Adrenal gland (tissue), 12 donors: ENCODE data around the gene PPFIA1. TPM values are rescaled to one million over a fixed set of nuclear protein-coding genes. Genes with fewer than 3 reads are reported as not detected.

Experiments used
- DNase-seq, 7 donors: peaks; one replicate each; pipeline ENCODE4 v3.0.0-alpha.2; 2019 to 2020
- H3K27ac ChIP-seq, 5 donors: fragments of 200-600 bp; sonication (generic) in 4 of 5; 1 replicate in 3 of 5; 2 replicates in 2 of 5; pipeline versions ENCODE4 v1.5.1 to v1.8.0; 2016 to 2020; ENCODE audit warnings: mild to moderate bottlenecking in 1 of 5
- H3K27me3 ChIP-seq: fragments of 200-600 bp; 2 replicates; pipeline ENCODE4 v1.8.0; 2021
- H3K36me3 ChIP-seq, 2 donors: fragments of 200-600 bp; replicated peaks in 1 of 2; 1 replicate in 1 of 2; 2 replicates in 1 of 2; pipeline versions ENCODE4 v1.5.1 to v1.8.0; 2018 to 2022
- H3K4me1 ChIP-seq, 2 donors: fragments of 200-600 bp; replicated peaks in 1 of 2; 1 replicate in 1 of 2; 2 replicates in 1 of 2; pipeline versions ENCODE4 v1.5.1 to v1.8.0; 2018 to 2021
- H3K4me3 ChIP-seq, 4 donors: fragments of 200-600 bp; sonication (generic) in 3 of 4; one replicate each; pipeline ENCODE4 v1.5.1; 2016 to 2018
- H3K9me3 ChIP-seq, 3 donors: fragments of 200-600 bp; sonication (generic) in 1 of 3; replicated peaks in 1 of 3; 1 replicate in 2 of 3; 2 replicates in 1 of 3; pipeline versions ENCODE4 v1.5.1 to v1.8.0; 2016 to 2021
- POLR2A ChIP-seq, 2 donors: fragments of 450-650 bp; IDR thresholded peaks; one replicate each; pipeline ENCODE4 v1.6.1; 2017; ENCODE audit warnings: antibody characterized with exemption in 2 of 2, mild to moderate bottlenecking in 2 of 2, moderate library complexity in 1 of 2
- WGBS, 4 donors: extraction: QIAGEN DNeasy Blood & Tissue Kit in 2 of 4; methylation state at CpG; one replicate each; pipeline versions ENCODE4 v1.1.5 to v1.1.7; 2013 to 2017; 5-methylcytosine and 5-hydroxymethylcytosine counted together
- intact Hi-C, 2 donors: fragments of 100-400 bp; cut with DNase I; formaldehyde crosslinking; loops; one replicate each; pipeline versions ENCODE4 v1.14.1 to v1.15.0; 2022 to 2023
- polyA plus RNA-seq, 3 donors: library from polyadenylated mRNA; stranded (reverse); fragments of 200-250 nt in 2 of 3; fragments of 350-450 nt in 1 of 3; fragmentation: Illumina TruSeq in 1 of 3; extraction: RNeasy Lipid Tissue Mini Kit (QIAGEN cat#74804) in 1 of 3; gene quantifications; one replicate each; pipeline ENCODE4 v1.2.3, GENCODE V29; 2013 to 2014
- total RNA-seq, 9 donors: library from RNA; depleted of rRNA in 4 of 9; stranded (reverse); fragments of >200 nt in 4 of 9; fragments of 120-200 nt in 1 of 9; fragmentation: NEBNext Ultra II Directional in 1 of 9; extraction: Animal tissue kit (Norgen Biotek cat#: 25700) in 1 of 9; gene quantifications; one replicate each; pipeline versions ENCODE4 v1.1.0 to v1.2.4, GENCODE V29; 2013 to 2023
- TF ChIP-seq, protein P1 (sequence below), 6 experiments: fragments of 450-650 bp in 4 of 6; fragments of 200-600 bp in 2 of 6; sonication (generic) in 1 of 6; IDR thresholded peaks; 1 replicate in 5 of 6; 2 replicates in 1 of 6; pipeline versions ENCODE4 v1.5.1 to v1.8.0; 2016 to 2021; ENCODE audit warnings: antibody characterized with exemption in 6 of 6, mild to moderate bottlenecking in 2 of 6, moderate library complexity in 1 of 6
- donor health status: healthy with polysubstance abuse.
- donor health status: Bipolar disorder and iron deficiency.
- donor health status: DM: yes; HTN: yes; CAD: no.
- donor health status: DM: no; HTN: no; CAD: no.
- donor health status: DM: no; HTN: no; CAD: no.
- donor health status: DM: yes; HTN: yes; CAD: no.

The PPFIA1 gene
- total and polyA plus RNA-seq, 12 donors: 25.8 to 58.6 (median 35.7) TPM

DNA sequence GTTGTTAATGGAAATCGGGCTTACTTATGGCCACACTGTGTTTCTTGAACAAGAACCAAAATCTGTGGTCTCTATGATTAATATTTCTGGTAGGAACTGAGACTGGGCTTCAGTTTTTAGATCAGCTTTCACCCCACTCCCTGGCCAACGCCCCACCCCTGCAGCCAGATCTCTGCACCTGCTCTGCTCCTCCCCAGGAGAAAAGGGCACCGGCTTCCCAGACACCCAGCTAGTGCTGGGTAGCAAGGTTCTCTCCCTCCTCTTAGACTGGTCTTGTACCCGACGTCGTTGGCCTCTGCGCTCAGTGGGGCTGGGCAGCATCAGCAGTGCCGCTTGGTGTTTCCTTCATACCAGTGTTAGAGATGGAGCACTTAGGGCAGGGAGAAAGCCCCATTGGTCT lies 110.9 kb downstream of the PPFIA1 start:
- H3K27me3 ChIP-seq: no peaks in the 10 kb centered on the region
- H3K27ac ChIP-seq: peak overlapping the region in 1 of 5 donors; percentile 48
- DNase-seq: peak in 1 of 7 donors; percentile 17
- no peak for TF ChIP-seq POLR2A (IDR thresholded peaks at IDR 0.05)
- TF ChIP-seq, protein P1, sequence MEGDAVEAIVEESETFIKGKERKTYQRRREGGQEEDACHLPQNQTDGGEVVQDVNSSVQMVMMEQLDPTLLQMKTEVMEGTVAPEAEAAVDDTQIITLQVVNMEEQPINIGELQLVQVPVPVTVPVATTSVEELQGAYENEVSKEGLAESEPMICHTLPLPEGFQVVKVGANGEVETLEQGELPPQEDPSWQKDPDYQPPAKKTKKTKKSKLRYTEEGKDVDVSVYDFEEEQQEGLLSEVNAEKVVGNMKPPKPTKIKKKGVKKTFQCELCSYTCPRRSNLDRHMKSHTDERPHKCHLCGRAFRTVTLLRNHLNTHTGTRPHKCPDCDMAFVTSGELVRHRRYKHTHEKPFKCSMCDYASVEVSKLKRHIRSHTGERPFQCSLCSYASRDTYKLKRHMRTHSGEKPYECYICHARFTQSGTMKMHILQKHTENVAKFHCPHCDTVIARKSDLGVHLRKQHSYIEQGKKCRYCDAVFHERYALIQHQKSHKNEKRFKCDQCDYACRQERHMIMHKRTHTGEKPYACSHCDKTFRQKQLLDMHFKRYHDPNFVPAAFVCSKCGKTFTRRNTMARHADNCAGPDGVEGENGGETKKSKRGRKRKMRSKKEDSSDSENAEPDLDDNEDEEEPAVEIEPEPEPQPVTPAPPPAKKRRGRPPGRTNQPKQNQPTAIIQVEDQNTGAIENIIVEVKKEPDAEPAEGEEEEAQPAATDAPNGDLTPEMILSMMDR (IDR thresholded peaks at IDR 0.05): no peak
- H3K9me3 ChIP-seq: no peaks in the 10 kb centered on the region
- peaks cover 12 to 16% of the 10 kb centered on the region in 2 donors for H3K4me1 ChIP-seq
- no peak overlapping the region for H3K4me3 ChIP-seq
- intact Hi-C loops: no loop called here
- H3K36me3 ChIP-seq: peaks cover 0 to 26% of the 10 kb centered on the region in 2 donors
- 93 to 96% (median 94%) methylated on average over 7 to 8 of the region's 8 CpGs for WGBS, 4 donors

DNA sequence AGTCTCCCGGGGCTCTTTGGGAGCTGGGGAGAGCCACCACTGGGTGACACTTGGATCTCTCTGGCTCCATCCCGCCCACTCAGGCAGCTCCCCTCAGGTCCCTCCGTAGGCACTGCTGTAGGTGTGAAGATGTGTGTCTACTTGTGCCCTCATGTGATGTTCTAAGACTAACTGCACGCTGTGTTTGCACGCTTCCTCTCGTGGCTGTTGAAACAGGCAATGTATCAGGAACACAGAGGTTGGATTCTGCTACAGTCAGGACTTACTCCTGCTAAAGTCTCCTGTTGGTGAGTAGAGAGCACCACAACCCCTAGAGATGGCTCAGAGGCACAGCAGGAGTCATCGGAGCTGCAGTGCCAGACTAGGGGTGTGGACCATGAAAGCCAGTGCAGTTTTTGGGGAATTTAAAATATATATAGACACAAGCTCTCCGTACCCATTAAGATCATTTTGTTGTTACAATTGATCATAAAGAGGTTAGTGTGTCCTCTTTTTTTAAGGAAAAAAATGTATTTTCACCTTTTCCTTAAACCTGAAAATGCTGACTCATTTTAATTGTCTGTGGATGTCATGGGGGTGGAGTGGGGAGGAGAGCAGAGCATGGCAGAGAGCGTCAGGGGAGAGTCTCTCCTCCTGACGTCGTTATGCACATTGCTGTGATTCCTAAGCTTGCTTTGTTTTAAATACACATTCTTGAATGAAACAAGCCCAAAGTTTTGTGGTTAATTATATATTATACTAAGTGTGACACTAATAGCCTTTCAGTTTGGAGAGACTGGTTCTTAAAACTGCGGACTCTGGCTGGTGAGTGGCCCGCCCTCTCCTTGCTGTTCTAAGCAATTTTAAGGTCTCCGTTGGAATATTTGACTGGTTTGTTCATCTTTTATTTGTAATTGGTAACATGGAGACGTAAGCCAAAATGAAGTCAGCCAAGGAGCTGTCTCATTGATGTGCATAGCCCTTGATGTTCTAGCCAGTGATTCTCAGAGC lies 111.7 kb downstream of the PPFIA1 start:
- no peak for TF ChIP-seq POLR2A (IDR thresholded peaks at IDR 0.05)
- TF ChIP-seq, protein P1 (IDR thresholded peaks at IDR 0.05): peak in 1 of 6 experiments; percentile 15
- WGBS, 4 donors: 81 to 84% (median 81%) methylated on average over 12 to 15 of the region's 15 CpGs
- intact Hi-C loops: no loop called here
- DNase-seq: peak in 1 of 7 donors; percentile 42
- peaks cover 0 to 22% of the 10 kb centered on the region in 2 donors for H3K36me3 ChIP-seq
- H3K4me3 ChIP-seq: no peak overlapping the region
- peaks cover 12 to 16% of the 10 kb centered on the region in 2 donors for H3K4me1 ChIP-seq
- no peaks in the 10 kb centered on the region for H3K27me3 ChIP-seq
- H3K9me3 ChIP-seq: no peaks in the 10 kb centered on the region
- peak overlapping the region in 2 of 5 donors; percentile 40 to 65 for H3K27ac ChIP-seq

DNA sequence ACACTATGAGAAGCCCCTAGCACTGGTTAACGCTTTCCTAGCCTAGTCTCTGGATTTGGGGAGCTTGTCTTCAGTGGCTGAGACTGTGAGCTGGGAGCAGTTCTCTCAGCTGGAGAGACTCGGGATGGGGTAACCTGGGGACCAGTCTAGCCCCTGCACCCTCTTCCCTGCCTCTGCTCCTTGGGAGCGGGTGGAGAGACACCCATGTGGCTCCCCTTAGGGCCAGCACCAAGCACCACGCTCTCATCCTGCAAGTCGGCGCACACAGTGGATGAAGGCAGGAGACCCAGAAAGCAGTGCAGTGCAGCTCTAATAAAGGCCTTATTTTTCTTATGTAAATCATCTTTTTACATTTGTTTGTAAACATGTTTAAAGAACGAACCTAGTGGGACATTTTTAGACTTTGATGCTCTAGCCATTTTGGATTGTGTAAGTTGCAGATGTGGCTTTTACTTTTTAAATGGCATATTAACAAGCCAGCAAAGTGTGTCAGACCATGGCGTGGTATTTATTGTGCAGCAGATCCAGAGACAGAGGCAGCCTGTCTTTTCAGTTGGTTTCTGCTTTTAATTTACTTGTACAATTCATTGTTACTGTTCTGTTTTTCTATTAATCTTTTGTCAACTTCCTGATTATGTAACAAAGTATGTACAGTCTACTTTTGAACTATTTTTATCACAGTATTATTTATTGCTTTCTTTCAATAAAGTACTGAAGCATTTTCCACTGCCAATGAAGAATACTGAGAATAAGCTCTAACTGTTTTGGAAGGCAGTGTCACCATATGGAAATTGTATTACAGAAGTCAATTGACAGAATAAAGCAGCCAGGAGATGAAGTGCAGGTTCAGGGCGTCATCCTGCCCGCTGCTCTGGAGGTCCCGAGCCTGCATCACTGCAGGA lies 113.4 kb downstream of the PPFIA1 start:
- 69 to 82% (median 78%) methylated on average over 11 of the region's 11 CpGs for WGBS, 4 donors

More for the DNA sequence above, 113.4 kb downstream of the PPFIA1 start:
- TF ChIP-seq, protein P1 (IDR thresholded peaks at IDR 0.05): no peak
- no peak for TF ChIP-seq POLR2A (IDR thresholded peaks at IDR 0.05)
- Histone ChIP-seq H3K36me3 (peaks cover 0 to 8% of the 10 kb centered on the region in 2 donors), H3K4me1 (peaks cover 12 to 16% of the 10 kb centered on the region in 2 donors), H3K9me3 (no peaks in the 10 kb centered on the region), H3K27me3 (no peaks in the 10 kb centered on the region), H3K4me3 (no peak overlapping the region), H3K27ac (peak overlapping the region in 4 of 5 donors; percentile 7 to 33 (median 16))
- intact Hi-C loops: no loop called here
- peak in 1 of 7 donors; percentile 51 for DNase-seq
